Measurements from ENCODE around the gene FNTB. TPM values are rescaled to one million over a fixed set of nuclear protein-coding genes. Genes with fewer than 3 reads are reported as not detected.

FNTB gene
- total RNA-seq, 1 experiment from 2014 or later, result 14.2 TPM

- TF ChIP-seq ZNF281 (CRISPR knock-in tag; IDR thresholded peaks at IDR 0.05), result no peak
- TF ChIP-seq FOXJ3 (CRISPR knock-in tag; IDR thresholded peaks at IDR 0.05; ENCODE audit: borderline replicate concordance), result no peak
- TF ChIP-seq CDX4 (CRISPR knock-in tag; IDR thresholded peaks at IDR 0.05; ENCODE audit: borderline replicate concordance), result no peak
- no peak for TF ChIP-seq HMGA2 (CRISPR knock-in tag; IDR thresholded peaks at IDR 0.05)
- TF ChIP-seq ZNF423 (CRISPR knock-in tag; IDR thresholded peaks at IDR 0.05), result no peak
Observed at GRCh38 chr14:64990296-64990695, 3.6 kb downstream of the FNTB start (continued).

DNA sequence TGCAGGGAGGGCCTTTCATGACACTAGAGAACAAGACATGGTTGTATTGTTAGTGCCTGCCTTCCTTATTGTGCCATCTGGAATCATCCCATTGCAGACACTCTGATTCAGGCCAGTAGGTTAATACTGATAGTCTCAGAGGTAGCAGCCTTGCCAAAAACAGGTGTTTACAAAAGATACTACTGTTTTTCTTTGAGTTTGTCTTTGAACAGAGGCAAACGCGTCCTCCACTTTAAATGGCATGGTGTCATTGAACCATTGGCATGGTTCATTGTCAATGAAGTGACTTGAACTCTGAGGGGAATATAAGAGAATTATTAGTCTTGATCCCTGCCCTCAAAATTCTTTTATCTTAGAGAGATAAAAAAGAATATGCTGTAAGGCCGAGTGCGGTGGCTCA lies 4.2 kb downstream of the FNTB start:
- POLR2A ChIA-PET, result interaction anchor here (1.2 kb wide), 1 partner anchor 16 kb away, joined by 4 read pairs; no protein-coding TSS in a partner anchor
- Mint-ChIP-seq H3K9me3 (no peaks in the 10 kb centered on the region), H3K27ac (no peak overlapping the region), H3K4me3 (no peak overlapping the region), H3K4me1 (peaks cover 9% of the 10 kb centered on the region), H3K27me3 (ENCODE audit: low read depth) (peaks cover 2% of the 10 kb centered on the region), H3K36me3 (peaks cover 3% of the 10 kb centered on the region; the same call in 1 of the 2 replicates)
- ATAC-seq, result no peak
- no peak for DNase-seq (ENCODE audit: low spot score)
- CTCF ChIA-PET, result no interaction called here
- TF ChIP-seq, protein P1, sequence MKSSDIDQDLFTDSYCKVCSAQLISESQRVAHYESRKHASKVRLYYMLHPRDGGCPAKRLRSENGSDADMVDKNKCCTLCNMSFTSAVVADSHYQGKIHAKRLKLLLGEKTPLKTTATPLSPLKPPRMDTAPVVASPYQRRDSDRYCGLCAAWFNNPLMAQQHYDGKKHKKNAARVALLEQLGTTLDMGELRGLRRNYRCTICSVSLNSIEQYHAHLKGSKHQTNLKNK (CRISPR knock-in tag; IDR thresholded peaks at IDR 0.05), result no peak
- TF ChIP-seq GRHL2 (CRISPR knock-in tag; IDR thresholded peaks at IDR 0.05; ENCODE audit: insufficient replicate concordance, severe bottlenecking) (no peak), SP1 (CRISPR knock-in tag; conservative IDR thresholded peaks at IDR 0.05) (no peak), USF1 (CRISPR knock-in tag; IDR thresholded peaks at IDR 0.05) (no peak), TEAD1 (CRISPR knock-in tag; IDR thresholded peaks at IDR 0.05) (no peak), ELF4 (CRISPR knock-in tag; IDR thresholded peaks at IDR 0.05; ENCODE audit: low read depth) (no peak), ZNF263 (CRISPR knock-in tag; IDR thresholded peaks at IDR 0.05; ENCODE audit: low read depth) (no peak), ZNF512 (CRISPR knock-in tag; IDR thresholded peaks at IDR 0.05; ENCODE audit: borderline replicate concordance) (no peak), CREB1 (CRISPR knock-in tag; IDR thresholded peaks at IDR 0.05) (no peak)
- TF ChIP-seq, protein P2, sequence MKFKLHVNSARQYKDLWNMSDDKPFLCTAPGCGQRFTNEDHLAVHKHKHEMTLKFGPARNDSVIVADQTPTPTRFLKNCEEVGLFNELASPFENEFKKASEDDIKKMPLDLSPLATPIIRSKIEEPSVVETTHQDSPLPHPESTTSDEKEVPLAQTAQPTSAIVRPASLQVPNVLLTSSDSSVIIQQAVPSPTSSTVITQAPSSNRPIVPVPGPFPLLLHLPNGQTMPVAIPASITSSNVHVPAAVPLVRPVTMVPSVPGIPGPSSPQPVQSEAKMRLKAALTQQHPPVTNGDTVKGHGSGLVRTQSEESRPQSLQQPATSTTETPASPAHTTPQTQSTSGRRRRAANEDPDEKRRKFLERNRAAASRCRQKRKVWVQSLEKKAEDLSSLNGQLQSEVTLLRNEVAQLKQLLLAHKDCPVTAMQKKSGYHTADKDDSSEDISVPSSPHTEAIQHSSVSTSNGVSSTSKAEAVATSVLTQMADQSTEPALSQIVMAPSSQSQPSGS (CRISPR knock-in tag; IDR thresholded peaks at IDR 0.05; ENCODE audit: borderline replicate concordance, low read depth), result no peak
- TF ChIP-seq, protein P3, sequence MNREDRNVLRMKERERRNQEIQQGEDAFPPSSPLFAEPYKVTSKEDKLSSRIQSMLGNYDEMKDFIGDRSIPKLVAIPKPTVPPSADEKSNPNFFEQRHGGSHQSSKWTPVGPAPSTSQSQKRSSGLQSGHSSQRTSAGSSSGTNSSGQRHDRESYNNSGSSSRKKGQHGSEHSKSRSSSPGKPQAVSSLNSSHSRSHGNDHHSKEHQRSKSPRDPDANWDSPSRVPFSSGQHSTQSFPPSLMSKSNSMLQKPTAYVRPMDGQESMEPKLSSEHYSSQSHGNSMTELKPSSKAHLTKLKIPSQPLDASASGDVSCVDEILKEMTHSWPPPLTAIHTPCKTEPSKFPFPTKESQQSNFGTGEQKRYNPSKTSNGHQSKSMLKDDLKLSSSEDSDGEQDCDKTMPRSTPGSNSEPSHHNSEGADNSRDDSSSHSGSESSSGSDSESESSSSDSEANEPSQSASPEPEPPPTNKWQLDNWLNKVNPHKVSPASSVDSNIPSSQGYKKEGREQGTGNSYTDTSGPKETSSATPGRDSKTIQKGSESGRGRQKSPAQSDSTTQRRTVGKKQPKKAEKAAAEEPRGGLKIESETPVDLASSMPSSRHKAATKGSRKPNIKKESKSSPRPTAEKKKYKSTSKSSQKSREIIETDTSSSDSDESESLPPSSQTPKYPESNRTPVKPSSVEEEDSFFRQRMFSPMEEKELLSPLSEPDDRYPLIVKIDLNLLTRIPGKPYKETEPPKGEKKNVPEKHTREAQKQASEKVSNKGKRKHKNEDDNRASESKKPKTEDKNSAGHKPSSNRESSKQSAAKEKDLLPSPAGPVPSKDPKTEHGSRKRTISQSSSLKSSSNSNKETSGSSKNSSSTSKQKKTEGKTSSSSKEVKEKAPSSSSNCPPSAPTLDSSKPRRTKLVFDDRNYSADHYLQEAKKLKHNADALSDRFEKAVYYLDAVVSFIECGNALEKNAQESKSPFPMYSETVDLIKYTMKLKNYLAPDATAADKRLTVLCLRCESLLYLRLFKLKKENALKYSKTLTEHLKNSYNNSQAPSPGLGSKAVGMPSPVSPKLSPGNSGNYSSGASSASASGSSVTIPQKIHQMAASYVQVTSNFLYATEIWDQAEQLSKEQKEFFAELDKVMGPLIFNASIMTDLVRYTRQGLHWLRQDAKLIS (CRISPR knock-in tag; IDR thresholded peaks at IDR 0.05; ENCODE audit: borderline replicate concordance), result no peak
- TF ChIP-seq, protein P4, sequence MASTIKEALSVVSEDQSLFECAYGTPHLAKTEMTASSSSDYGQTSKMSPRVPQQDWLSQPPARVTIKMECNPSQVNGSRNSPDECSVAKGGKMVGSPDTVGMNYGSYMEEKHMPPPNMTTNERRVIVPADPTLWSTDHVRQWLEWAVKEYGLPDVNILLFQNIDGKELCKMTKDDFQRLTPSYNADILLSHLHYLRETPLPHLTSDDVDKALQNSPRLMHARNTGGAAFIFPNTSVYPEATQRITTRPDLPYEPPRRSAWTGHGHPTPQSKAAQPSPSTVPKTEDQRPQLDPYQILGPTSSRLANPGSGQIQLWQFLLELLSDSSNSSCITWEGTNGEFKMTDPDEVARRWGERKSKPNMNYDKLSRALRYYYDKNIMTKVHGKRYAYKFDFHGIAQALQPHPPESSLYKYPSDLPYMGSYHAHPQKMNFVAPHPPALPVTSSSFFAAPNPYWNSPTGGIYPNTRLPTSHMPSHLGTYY (CRISPR knock-in tag; IDR thresholded peaks at IDR 0.05), result no peak
- TF ChIP-seq, protein P5, sequence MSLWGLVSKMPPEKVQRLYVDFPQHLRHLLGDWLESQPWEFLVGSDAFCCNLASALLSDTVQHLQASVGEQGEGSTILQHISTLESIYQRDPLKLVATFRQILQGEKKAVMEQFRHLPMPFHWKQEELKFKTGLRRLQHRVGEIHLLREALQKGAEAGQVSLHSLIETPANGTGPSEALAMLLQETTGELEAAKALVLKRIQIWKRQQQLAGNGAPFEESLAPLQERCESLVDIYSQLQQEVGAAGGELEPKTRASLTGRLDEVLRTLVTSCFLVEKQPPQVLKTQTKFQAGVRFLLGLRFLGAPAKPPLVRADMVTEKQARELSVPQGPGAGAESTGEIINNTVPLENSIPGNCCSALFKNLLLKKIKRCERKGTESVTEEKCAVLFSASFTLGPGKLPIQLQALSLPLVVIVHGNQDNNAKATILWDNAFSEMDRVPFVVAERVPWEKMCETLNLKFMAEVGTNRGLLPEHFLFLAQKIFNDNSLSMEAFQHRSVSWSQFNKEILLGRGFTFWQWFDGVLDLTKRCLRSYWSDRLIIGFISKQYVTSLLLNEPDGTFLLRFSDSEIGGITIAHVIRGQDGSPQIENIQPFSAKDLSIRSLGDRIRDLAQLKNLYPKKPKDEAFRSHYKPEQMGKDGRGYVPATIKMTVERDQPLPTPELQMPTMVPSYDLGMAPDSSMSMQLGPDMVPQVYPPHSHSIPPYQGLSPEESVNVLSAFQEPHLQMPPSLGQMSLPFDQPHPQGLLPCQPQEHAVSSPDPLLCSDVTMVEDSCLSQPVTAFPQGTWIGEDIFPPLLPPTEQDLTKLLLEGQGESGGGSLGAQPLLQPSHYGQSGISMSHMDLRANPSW (CRISPR knock-in tag; conservative IDR thresholded peaks at IDR 0.05; ENCODE audit: low read depth), result no peak
